Neural progenitor cell (in vitro differentiated cells): Measurements from ENCODE around the gene OLFM3. TPM values are rescaled to one million over a fixed set of nuclear protein-coding genes. Genes with fewer than 3 reads are reported as not detected.

Experiments used
- DNase-seq: peaks from one replicate; pipeline ENCODE4 v3.0.0-alpha.2; 2016; ENCODE audit warnings: low spot score
- H2AFZ ChIP-seq: fragments of 200-600 bp; sonication (generic); replicated peaks from 2 replicates; pipeline ENCODE4 v1.6.1; 2016; ENCODE audit warnings: antibody characterized with exemption
- H3F3A ChIP-seq: fragments of 200-600 bp; sonication (generic); 2 replicates; pipeline ENCODE4 v1.6.1; 2016; ENCODE audit warnings: antibody characterized with exemption, low read depth
- H3K27ac ChIP-seq: fragments of 200-600 bp; sonication (generic); 2 replicates; pipeline ENCODE4 v1.5.1; 2016; ENCODE audit warnings: mild to moderate bottlenecking
- H3K27me3 ChIP-seq: fragments of 200-600 bp; sonication (generic); 2 replicates; pipeline ENCODE4 v1.6.1; 2016; ENCODE audit warnings: mild to moderate bottlenecking, moderate library complexity
- H3K36me3 ChIP-seq: fragments of 200-600 bp; sonication (generic); 2 replicates; pipeline ENCODE4 v1.5.1; 2016
- H3K4me1 ChIP-seq: fragments of 200-600 bp; sonication (generic); 2 replicates; pipeline ENCODE4 v1.6.1; 2016; ENCODE audit warnings: mixed run types
- H3K4me2 ChIP-seq: fragments of 200-600 bp; sonication (generic); 2 replicates; pipeline ENCODE4 v1.6.1; 2016
- H3K4me3 ChIP-seq: fragments of 200-600 bp; sonication (generic); 2 replicates; pipeline ENCODE4 v1.5.1; 2016
- H3K79me2 ChIP-seq: fragments of 200-600 bp; sonication (generic); 2 replicates; pipeline ENCODE4 v1.6.1; 2016; ENCODE audit warnings: low read depth
- H3K9ac ChIP-seq: fragments of 200-600 bp; sonication (generic); 2 replicates; pipeline ENCODE4 v1.6.1; 2016
- H3K9me3 ChIP-seq: fragments of 200-600 bp; sonication (generic); 2 replicates; pipeline ENCODE4 v1.5.1; 2016; ENCODE audit warnings: low read depth
- H4K20me1 ChIP-seq: fragments of 200-600 bp; sonication (generic); 2 replicates; pipeline ENCODE4 v1.6.1; 2016; ENCODE audit warnings: low read depth
- H3K27ac Mint-ChIP-seq: 3 replicates; pipeline ENCODE4 v1.8.0; 2021; ENCODE audit warnings: mixed read lengths
- H3K27me3 Mint-ChIP-seq: 2 replicates; pipeline ENCODE4 v1.8.0; 2022; ENCODE audit warnings: low read depth, mild to moderate bottlenecking, inconsistent platforms, moderate library complexity, mixed read lengths; ENCODE audit not compliant: insufficient read depth
- H3K36me3 Mint-ChIP-seq: 3 replicates; pipeline ENCODE4 v1.8.0; 2021; ENCODE audit warnings: mixed read lengths
- H3K4me1 Mint-ChIP-seq: 3 replicates; pipeline ENCODE4 v1.8.0; 2021; ENCODE audit warnings: mixed read lengths
- H3K4me3 Mint-ChIP-seq: 3 replicates; pipeline ENCODE4 v1.8.0; 2021; ENCODE audit warnings: mild to moderate bottlenecking, moderate library complexity, mixed read lengths
- H3K9me3 Mint-ChIP-seq: 3 replicates; pipeline ENCODE4 v1.8.0; 2020; ENCODE audit warnings: mixed read lengths
- EZH2 ChIP-seq: fragments of 200-600 bp; sonication (generic); IDR thresholded peaks from 2 replicates; pipeline ENCODE4 v1.6.1; 2017; ENCODE audit warnings: antibody characterized with exemption, mild to moderate bottlenecking, moderate library complexity
- EZH2phosphoT487 ChIP-seq: fragments of 200-600 bp; sonication (generic); IDR thresholded peaks from 2 replicates; pipeline ENCODE4 v1.6.1; 2017; ENCODE audit warnings: antibody characterized with exemption
- total RNA-seq: library from RNA; depleted of rRNA; stranded (reverse); fragments of >200 nt; gene quantifications from 2 replicates; pipeline ENCODE4 v1.2.3, GENCODE V29; 2015; ENCODE audit warnings: low replicate concordance
- TF ChIP-seq, protein P1 (sequence below): fragments of 200-600 bp; sonication (generic); IDR thresholded peaks from 2 replicates; pipeline ENCODE4 v1.5.1; 2017; ENCODE audit warnings: antibody characterized with exemption, mild to moderate bottlenecking

OLFM3 gene
- total RNA-seq, 1 donor from 2014 or later, result 4.4 TPM

DNA sequence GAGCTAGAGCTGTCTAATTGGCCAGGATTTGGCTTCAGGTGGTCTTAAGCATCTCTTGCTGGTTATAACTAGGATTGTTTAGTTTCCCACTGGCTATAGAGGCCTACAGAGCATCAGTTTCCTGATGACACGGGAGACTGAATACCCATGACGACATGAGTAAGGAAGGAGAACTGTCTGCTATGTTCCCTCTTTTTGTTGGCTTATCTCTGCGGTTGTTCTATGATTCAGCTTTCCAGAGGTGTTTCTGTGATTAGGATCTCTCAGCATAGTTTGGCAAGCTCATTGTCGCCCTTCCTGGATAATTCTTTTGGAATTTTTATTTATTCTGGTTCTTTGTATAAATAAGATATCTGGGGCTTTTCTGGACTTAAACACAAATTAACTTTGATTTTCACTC lies 163.4 kb downstream of the OLFM3 start:
- Histone ChIP-seq H3K27ac (no peak overlapping the region), H3K27me3 (no peaks in the 10 kb centered on the region), H3K36me3 (no peaks in the 10 kb centered on the region), H3K9ac (no peak overlapping the region), H3K79me2 (no peaks in the 10 kb centered on the region), H2AFZ (no peak overlapping the region), H4K20me1 (no peaks in the 10 kb centered on the region), H3K9me3 (no peaks in the 10 kb centered on the region), H3K4me2 (no peak overlapping the region), H3K4me1 (no peaks in the 10 kb centered on the region), H3F3A (no peaks in the 10 kb centered on the region), H3K4me3 (no peak overlapping the region)
- TF ChIP-seq, protein P1, sequence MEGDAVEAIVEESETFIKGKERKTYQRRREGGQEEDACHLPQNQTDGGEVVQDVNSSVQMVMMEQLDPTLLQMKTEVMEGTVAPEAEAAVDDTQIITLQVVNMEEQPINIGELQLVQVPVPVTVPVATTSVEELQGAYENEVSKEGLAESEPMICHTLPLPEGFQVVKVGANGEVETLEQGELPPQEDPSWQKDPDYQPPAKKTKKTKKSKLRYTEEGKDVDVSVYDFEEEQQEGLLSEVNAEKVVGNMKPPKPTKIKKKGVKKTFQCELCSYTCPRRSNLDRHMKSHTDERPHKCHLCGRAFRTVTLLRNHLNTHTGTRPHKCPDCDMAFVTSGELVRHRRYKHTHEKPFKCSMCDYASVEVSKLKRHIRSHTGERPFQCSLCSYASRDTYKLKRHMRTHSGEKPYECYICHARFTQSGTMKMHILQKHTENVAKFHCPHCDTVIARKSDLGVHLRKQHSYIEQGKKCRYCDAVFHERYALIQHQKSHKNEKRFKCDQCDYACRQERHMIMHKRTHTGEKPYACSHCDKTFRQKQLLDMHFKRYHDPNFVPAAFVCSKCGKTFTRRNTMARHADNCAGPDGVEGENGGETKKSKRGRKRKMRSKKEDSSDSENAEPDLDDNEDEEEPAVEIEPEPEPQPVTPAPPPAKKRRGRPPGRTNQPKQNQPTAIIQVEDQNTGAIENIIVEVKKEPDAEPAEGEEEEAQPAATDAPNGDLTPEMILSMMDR, result no peak
- no peak for TF ChIP-seq EZH2
- no peak for TF ChIP-seq EZH2phosphoT487
- Mint-ChIP-seq H3K4me3 (no peak overlapping the region), H3K36me3 (no peaks in the 10 kb centered on the region), H3K9me3 (no peaks in the 10 kb centered on the region), H3K27ac (no peak overlapping the region), H3K4me1 (no peaks in the 10 kb centered on the region), H3K27me3 (no peaks in the 10 kb centered on the region)
- no peak for DNase-seq

DNA sequence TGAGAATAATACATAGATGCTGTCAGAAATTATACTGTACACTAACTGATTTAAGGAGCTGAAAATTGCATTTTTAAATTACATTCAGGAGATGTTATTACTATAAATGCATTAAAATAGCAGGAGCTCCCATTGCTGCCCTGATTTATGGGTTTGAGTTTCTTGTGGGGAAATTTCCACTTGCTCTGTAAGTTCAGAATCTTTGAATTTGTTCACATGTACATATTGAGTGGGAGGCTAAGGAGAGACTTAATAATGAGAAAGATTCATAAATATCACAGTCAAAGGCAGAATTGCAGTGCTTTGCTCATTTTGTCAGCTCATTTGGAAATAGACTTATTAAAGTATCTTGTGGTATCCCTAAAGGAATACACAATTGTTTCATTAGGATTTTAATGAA lies 170.3 kb downstream of the OLFM3 start:
- no peaks in the 10 kb centered on the region for H3K4me1 ChIP-seq
- H3K27me3 Mint-ChIP-seq, result no peaks in the 10 kb centered on the region
- no peak overlapping the region for H2AFZ ChIP-seq
- no peaks in the 10 kb centered on the region for H4K20me1 ChIP-seq
- H3K36me3 Mint-ChIP-seq, result no peaks in the 10 kb centered on the region
- no peaks in the 10 kb centered on the region for H3F3A ChIP-seq
- no peak for TF ChIP-seq EZH2phosphoT487
- TF ChIP-seq, protein P1, result no peak
- no peak for TF ChIP-seq EZH2
- no peak overlapping the region for H3K27ac ChIP-seq
- DNase-seq, result no peak
- H3K4me3 ChIP-seq, result no peak overlapping the region
- H3K36me3 ChIP-seq, result no peaks in the 10 kb centered on the region
- H3K9ac ChIP-seq, result no peak overlapping the region
- no peaks in the 10 kb centered on the region for H3K79me2 ChIP-seq
- no peaks in the 10 kb centered on the region for H3K4me1 Mint-ChIP-seq
- no peaks in the 10 kb centered on the region for H3K27me3 ChIP-seq
- H3K4me3 Mint-ChIP-seq, result no peak overlapping the region
- H3K9me3 ChIP-seq, result no peaks in the 10 kb centered on the region
- no peak overlapping the region for H3K27ac Mint-ChIP-seq
- no peak overlapping the region for H3K4me2 ChIP-seq
- H3K9me3 Mint-ChIP-seq, result no peaks in the 10 kb centered on the region

DNA sequence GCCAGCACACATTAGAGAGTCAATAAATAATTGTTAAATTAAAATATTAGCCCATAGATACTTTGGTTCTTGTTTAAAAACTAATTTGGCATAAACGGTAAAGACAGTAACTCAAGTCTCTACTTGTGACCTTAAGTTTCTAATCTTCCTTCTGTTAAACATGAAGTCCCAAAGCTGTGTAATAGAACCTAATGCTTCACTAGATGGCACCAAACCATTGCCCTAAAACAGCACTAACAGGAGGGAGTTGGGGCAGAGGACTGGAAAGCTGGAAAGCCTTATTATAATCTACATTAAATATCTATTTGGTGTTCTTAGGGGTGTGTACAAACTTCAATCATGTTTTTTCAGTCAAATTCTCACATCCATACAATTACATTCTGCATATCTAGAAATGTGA lies 176.7 kb downstream of the OLFM3 start:
- Histone ChIP-seq H3K79me2 (no peaks in the 10 kb centered on the region), H3K27ac (no peak overlapping the region), H3K27me3 (no peaks in the 10 kb centered on the region), H4K20me1 (no peaks in the 10 kb centered on the region), H3K4me3 (no peak overlapping the region), H3K9me3 (no peaks in the 10 kb centered on the region), H3K9ac (no peak overlapping the region), H2AFZ (no peak overlapping the region), H3K4me1 (no peaks in the 10 kb centered on the region), H3K36me3 (no peaks in the 10 kb centered on the region), H3F3A (no peaks in the 10 kb centered on the region), H3K4me2 (no peak overlapping the region)
- Mint-ChIP-seq H3K36me3 (no peaks in the 10 kb centered on the region), H3K27ac (no peak overlapping the region), H3K4me3 (no peak overlapping the region), H3K9me3 (no peaks in the 10 kb centered on the region), H3K27me3 (no peaks in the 10 kb centered on the region), H3K4me1 (no peaks in the 10 kb centered on the region)
- DNase-seq, result peak; percentile 72
- TF ChIP-seq EZH2phosphoT487 (no peak), EZH2 (no peak)
- TF ChIP-seq, protein P1, result peak; percentile 84

DNA sequence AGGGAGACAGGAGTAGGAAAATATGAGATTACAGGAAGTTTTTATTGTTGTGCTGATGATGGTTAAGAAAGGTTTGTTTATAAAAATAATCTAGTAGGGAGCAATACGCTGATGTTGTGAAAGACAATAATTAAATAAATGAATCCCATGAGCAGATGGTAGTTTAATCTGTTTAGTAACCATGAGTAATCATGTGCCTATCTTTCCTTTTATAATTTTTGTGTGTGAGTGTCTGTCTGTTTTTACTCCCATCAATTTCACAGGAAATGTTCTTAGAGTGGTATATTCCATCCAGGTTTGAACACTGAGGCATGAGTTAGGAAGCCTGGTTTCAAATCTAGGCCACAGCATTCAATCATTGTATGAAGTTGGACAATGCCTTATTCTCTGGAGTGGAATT lies 180.5 kb downstream of the OLFM3 start:
- H3K9me3 Mint-ChIP-seq, result no peaks in the 10 kb centered on the region
- H3K9ac ChIP-seq, result no peak overlapping the region
- no peak overlapping the region for H3K4me2 ChIP-seq
- H3K79me2 ChIP-seq, result no peaks in the 10 kb centered on the region
- DNase-seq, result no peak
- H2AFZ ChIP-seq, result no peak overlapping the region
- H3K4me1 Mint-ChIP-seq, result no peaks in the 10 kb centered on the region
- H4K20me1 ChIP-seq, result no peaks in the 10 kb centered on the region
- H3K27ac Mint-ChIP-seq, result no peak overlapping the region
- no peaks in the 10 kb centered on the region for H3K36me3 ChIP-seq
- H3K36me3 Mint-ChIP-seq, result no peaks in the 10 kb centered on the region
- H3K27me3 Mint-ChIP-seq, result no peaks in the 10 kb centered on the region
- H3K27me3 ChIP-seq, result no peaks in the 10 kb centered on the region
- TF ChIP-seq EZH2, result no peak
- TF ChIP-seq EZH2phosphoT487, result no peak
- TF ChIP-seq, protein P1, result no peak
- H3K27ac ChIP-seq, result no peak overlapping the region
- no peak overlapping the region for H3K4me3 Mint-ChIP-seq
- H3K9me3 ChIP-seq, result no peaks in the 10 kb centered on the region
- no peaks in the 10 kb centered on the region for H3K4me1 ChIP-seq
- H3F3A ChIP-seq, result no peaks in the 10 kb centered on the region
- no peak overlapping the region for H3K4me3 ChIP-seq
